T-helper 9 cell (primary cell): ENCODE measurements around the gene LIPE.
A peak's percentile ranks its signal among the peaks of the same experiment; 100 is the strongest.

ENCODE experiments used
- DNase-seq: peaks from one replicate; pipeline ENCODE4 v3.0.0-alpha.2; 2020

LIPE gene

GRCh38 chr19:42445948-42446347, 18.8 kb upstream of the LIPE start:
- no peak for DNase-seq

- no peak for DNase-seq
Observed at GRCh38 chr19:42443944-42444398, 16.8 kb upstream of the LIPE start.

- no peak for DNase-seq
Observed at GRCh38 chr19:42442833-42443232, 15.6 kb upstream of the LIPE start, which contains the start of gene CXCL17. Gene CXCL17 (minus strand): TSS chr19:42442946. CDS start chr19:42442832, 114 bp downstream.

GRCh38 chr19:42441049-42441445, 13.9 kb upstream of the LIPE start:
- peak; percentile 8 for DNase-seq

GRCh38 chr19:42440357-42441048, 13.3 kb upstream of the LIPE start:
- DNase-seq = peak; percentile 83

GRCh38 chr19:42436006-42436405, 8.8 kb upstream of the LIPE start:
- no peak for DNase-seq

- no peak for DNase-seq
Observed at GRCh38 chr19:42435316-42435715, 8.1 kb upstream of the LIPE start.

- peak; percentile 65 for DNase-seq
Observed at GRCh38 chr19:42433503-42434260, 6.5 kb upstream of the LIPE start.

- DNase-seq = no peak
Observed at GRCh38 chr19:42431486-42431885, 4.3 kb upstream of the LIPE start.

- no peak for DNase-seq
Observed at GRCh38 chr19:42428676-42429075, 1.5 kb upstream of the LIPE start.

- no peak for DNase-seq
Observed at GRCh38 chr19:42426643-42427042, 545 bp downstream of the LIPE start.

GRCh38 chr19:42424712-42425131, 2.5 kb downstream of the LIPE start:
- no peak for DNase-seq

- no peak for DNase-seq
Observed at GRCh38 chr19:42424345-42424707, 2.9 kb downstream of the LIPE start.

- peak; percentile 87 for DNase-seq
Observed at GRCh38 chr19:42423462-42424344, 3.5 kb downstream of the LIPE start.

- DNase-seq = peak; percentile 53
Observed at GRCh38 chr19:42422901-42423461, 4.2 kb downstream of the LIPE start.

GRCh38 chr19:42422092-42422900, 4.9 kb downstream of the LIPE start:
- no peak for DNase-seq

- DNase-seq = no peak
Observed at GRCh38 chr19:42421591-42422031, 5.6 kb downstream of the LIPE start.

- no peak for DNase-seq
Observed at GRCh38 chr19:42421101-42421500, 6.1 kb downstream of the LIPE start.

GRCh38 chr19:42420055-42420544, 7.1 kb downstream of the LIPE start:
- peak; percentile 74 for DNase-seq

GRCh38 chr19:42419309-42419708, 7.9 kb downstream of the LIPE start:
- DNase-seq = no peak

GRCh38 chr19:42412661-42413076, 14.5 kb downstream of the LIPE start:
- DNase-seq = no peak

GRCh38 chr19:42412227-42412626, 15.0 kb downstream of the LIPE start:
- DNase-seq = no peak
